Pancreas (tissue), 10 donors: ENCODE data around the gene CPT1C. TPM values are rescaled to one million over a fixed set of nuclear protein-coding genes. Genes with fewer than 3 reads are reported as not detected.

Experiments
- ATAC-seq, 4 donors: fragments of 200-7000 bp; cut with Tn5 transposase; one replicate each; pipeline versions ENCODE4 v1.8.0 to v1.9.1; 2020; ENCODE audit warnings: mild to moderate bottlenecking in 4 of 4, moderate library complexity in 4 of 4
- DNase-seq, 6 donors: peaks; one replicate each; pipeline ENCODE4 v3.0.0-alpha.2; 2020
- FAIRE-seq: peaks from 2 replicates; lab custom pipeline; 2012; peaks lifted over from hg19 to GRCh38; lab: Jason Lieb, UNC
- H3K27ac ChIP-seq, 4 donors: fragments of 200-600 bp; sonication (generic); 1 replicate in 3 of 4; 2 replicates in 1 of 4; pipeline versions ENCODE4 v1.5.0 to v1.8.0; 2020
- H3K27me3 ChIP-seq, 4 donors: fragments of 200-600 bp; one replicate each; pipeline ENCODE4 v1.8.0; 2021
- H3K36me3 ChIP-seq, 3 donors: fragments of 200-600 bp; sonication (generic) in 1 of 3; one replicate each; pipeline versions ENCODE4 v1.5.0 to v1.8.0; 2020 to 2021
- H3K4me1 ChIP-seq, 3 donors: fragments of 200-600 bp; one replicate each; pipeline ENCODE4 v1.8.0; 2021
- H3K4me3 ChIP-seq, 4 donors: fragments of 200-600 bp; sonication (generic) in 2 of 4; one replicate each; pipeline versions ENCODE4 v1.5.0 to v1.8.0; 2020 to 2021
- H3K9me3 ChIP-seq, 4 donors: fragments of 200-600 bp; one replicate each; pipeline ENCODE4 v1.8.0; 2021
- CTCF ChIP-seq, 4 donors: fragments of 200-600 bp; sonication (generic) in 3 of 4; IDR thresholded peaks; one replicate each; pipeline versions ENCODE4 v1.5.0 to v1.8.0; 2021; ENCODE audit warnings: antibody characterized with exemption in 4 of 4
- WGBS, 2 donors: extraction: QIAGEN DNeasy Blood & Tissue Kit; methylation state at CpG; one replicate each; pipeline ENCODE4 v1.1.7; 2013; 5-methylcytosine and 5-hydroxymethylcytosine counted together
- intact Hi-C, 3 donors: fragments of 100-400 bp; cut with DNase I; formaldehyde crosslinking; loops; one replicate each; pipeline versions ENCODE4 v1.11.1 to v1.14.2; 2022
- polyA plus RNA-seq, 2 donors: library from polyadenylated mRNA; stranded (reverse); fragments of 200-250 nt; gene quantifications; one replicate each; pipeline ENCODE4 v1.2.3, GENCODE V29; 2013
- total RNA-seq, 6 donors: library from RNA; stranded (reverse); fragmentation: NEBNext Ultra II Directional in 4 of 6; extraction: Animal tissue kit (Norgen Biotek cat#: 25700) in 4 of 6; gene quantifications; one replicate each; pipeline versions ENCODE4 v1.2.1 to v1.2.4, GENCODE V29; 2021 to 2023
- donor health status: healthy with polysubstance abuse.
- donor health status: DM: no; HTN: no; CAD: no; lungs with moderate emphysema.
- donor health status: DM: no; HTN: no; CAD: no.
- donor health status: control.
- donor health status: control.
- donor health status: Bipolar disorder and iron deficiency.
- donor health status: DM: yes; HTN: yes; CAD: no.
- donor health status: DM: no; HTN: no; CAD: no.
- donor health status: DM: no; HTN: no; CAD: no.
- donor health status: DM: yes; HTN: yes; CAD: no.

Gene CPT1C
- total and polyA plus RNA-seq, 8 donors = 0.28 to 12.6 (median 3.0) TPM

DNA sequence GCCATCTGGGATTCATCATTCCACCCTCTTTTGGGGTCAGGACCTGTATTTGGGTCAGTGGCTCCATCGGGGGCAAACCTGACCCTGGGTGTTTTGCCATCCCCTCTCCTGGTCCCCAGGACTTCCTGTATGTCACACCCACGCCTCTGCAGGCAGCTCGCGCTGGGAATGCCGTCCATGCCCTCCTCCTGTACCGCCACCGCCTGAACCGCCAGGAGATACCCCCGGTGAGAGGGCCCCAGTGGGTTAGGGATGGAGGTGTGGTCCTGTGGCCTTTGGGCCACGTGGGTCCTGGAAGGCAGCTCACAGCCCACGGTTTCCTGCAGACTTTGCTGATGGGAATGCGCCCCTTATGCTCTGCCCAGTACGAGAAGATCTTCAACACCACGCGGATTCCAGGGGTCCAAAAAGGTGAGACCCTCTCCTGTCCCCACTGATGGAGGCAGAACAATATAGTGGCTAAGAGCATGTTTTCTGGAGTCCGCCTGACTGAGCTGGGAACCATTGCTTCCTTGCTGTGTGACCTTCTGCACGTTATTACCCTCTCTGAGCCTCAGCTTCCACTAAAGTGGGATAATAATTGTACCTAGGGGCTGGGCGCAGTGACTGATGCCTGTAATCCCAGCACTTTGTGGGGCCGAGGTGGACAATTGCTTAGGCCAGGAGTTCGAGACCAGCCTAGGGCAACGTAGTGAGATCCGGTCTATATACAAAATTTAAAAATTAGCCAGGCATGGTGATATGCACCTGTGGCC lies 14.1 kb downstream of the CPT1C start:
- Histone ChIP-seq H3K27ac (no peak overlapping the region), H3K9me3 (no peaks in the 10 kb centered on the region), H3K27me3 (no peaks in the 10 kb centered on the region), H3K36me3 (no peaks in the 10 kb centered on the region), H3K4me1 (no peaks in the 10 kb centered on the region), H3K4me3 (no peak overlapping the region)
- TF ChIP-seq CTCF (IDR thresholded peaks at IDR 0.05) = no peak
- DNase-seq (no peak), FAIRE-seq (no peak), ATAC-seq (no peak)
- 78 to 81% methylated on average over 22 of the region's 22 CpGs for WGBS, 2 donors
- intact Hi-C loops = no loop called here

DNA sequence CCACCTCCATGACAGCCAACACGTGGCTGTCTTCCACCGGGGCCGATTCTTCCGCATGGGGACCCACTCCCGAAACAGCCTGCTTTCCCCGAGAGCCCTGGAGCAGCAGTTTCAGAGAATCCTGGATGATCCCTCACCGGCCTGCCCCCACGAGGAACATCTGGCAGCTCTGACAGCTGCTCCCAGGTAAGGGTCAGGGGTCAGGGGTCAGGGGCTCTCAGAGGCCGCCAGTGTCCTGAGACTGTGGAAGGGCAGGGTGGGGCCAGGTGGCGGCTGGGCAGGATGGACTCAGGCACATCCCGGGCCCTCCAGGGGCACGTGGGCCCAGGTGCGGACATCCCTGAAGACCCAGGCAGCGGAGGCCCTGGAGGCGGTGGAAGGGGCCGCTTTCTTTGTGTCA lies 15.0 kb downstream of the CPT1C start:
- Histone ChIP-seq H3K9me3 (no peaks in the 10 kb centered on the region), H3K4me1 (no peaks in the 10 kb centered on the region), H3K4me3 (no peak overlapping the region), H3K27me3 (no peaks in the 10 kb centered on the region), H3K27ac (no peak overlapping the region), H3K36me3 (no peaks in the 10 kb centered on the region)
- ATAC-seq = no peak
- FAIRE-seq = no peak
- WGBS, 2 donors = 77 to 82% methylated on average over 16 of the region's 16 CpGs
- intact Hi-C loops = no loop called here
- TF ChIP-seq CTCF (IDR thresholded peaks at IDR 0.05) = no peak
- no peak for DNase-seq

DNA sequence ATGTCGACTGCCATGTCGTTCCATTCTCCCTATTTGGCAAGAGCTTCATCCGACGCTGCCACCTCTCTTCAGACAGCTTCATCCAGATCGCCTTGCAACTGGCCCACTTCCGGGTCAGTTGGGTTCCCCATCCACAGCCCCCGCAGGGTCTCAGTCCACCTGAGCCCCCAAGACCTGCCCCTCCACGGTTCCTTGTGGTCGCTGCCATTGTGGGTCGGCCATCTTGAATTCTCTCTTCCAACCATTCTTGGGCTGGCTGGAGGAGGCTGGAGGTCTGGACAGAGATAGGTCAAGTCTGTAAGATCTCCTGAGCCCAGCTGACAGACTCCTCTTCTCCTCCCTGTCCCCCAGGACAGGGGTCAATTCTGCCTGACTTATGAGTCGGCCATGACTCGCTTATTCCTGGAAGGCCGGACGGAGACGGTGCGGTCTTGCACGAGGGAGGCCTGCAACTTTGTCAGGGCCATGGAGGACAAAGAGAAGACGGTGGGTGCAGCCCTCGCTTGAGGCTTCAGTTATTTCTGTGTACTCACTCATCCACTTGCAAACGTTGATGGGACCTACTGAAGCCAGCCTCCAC lies 19.5 kb downstream of the CPT1C start:
- no peak for DNase-seq
- Histone ChIP-seq H3K27me3 (no peaks in the 10 kb centered on the region), H3K27ac (no peak overlapping the region), H3K36me3 (no peaks in the 10 kb centered on the region), H3K4me3 (no peak overlapping the region), H3K9me3 (no peaks in the 10 kb centered on the region), H3K4me1 (no peaks in the 10 kb centered on the region)
- 81 to 88% methylated on average over 20 of the region's 20 CpGs for WGBS, 2 donors
- ATAC-seq = peak in 1 of 4 donors; percentile 14
- intact Hi-C loops = no loop called here
- TF ChIP-seq CTCF (IDR thresholded peaks at IDR 0.05) = no peak
- no peak for FAIRE-seq

GRCh38 chr19:49712397-49712859 lies 21.5 kb downstream of the CPT1C start:
- ATAC-seq = peak in 3 of 4 donors; percentile 33 to 48 (median 48)
- H3K4me3 ChIP-seq = no peak overlapping the region
- intact Hi-C loops = no loop called here
- H3K27ac ChIP-seq = no peak overlapping the region
- no peaks in the 10 kb centered on the region for H3K4me1 ChIP-seq
- TF ChIP-seq CTCF (IDR thresholded peaks at IDR 0.05) = no peak
- no peaks in the 10 kb centered on the region for H3K9me3 ChIP-seq
- no peaks in the 10 kb centered on the region for H3K36me3 ChIP-seq
- peak in 3 of 6 donors; percentile 30 to 44 (median 35) for DNase-seq
- WGBS, 2 donors = 63 to 70% methylated on average over 20 of the region's 20 CpGs
- no peak for FAIRE-seq
- H3K27me3 ChIP-seq = no peaks in the 10 kb centered on the region
